NCI-H2196 treated with DMSO at 0.1 percent for 48 hours (cell line): ENCODE results near the gene SIK3.
"Not testable (repeated sequence)": the region's sequence is repeated elsewhere in the genome, so short reads cannot be mapped to it uniquely, and the experiment has no call there.

Experiments used
- DNase-seq: peaks from one replicate; lab custom pipeline; 2025; ENCODE audit not compliant: unreplicated experiment; lab: John Stamatoyannopoulos, UW

Gene SIK3

GRCh38 chr11:116844722-116845121, 253.5 kb downstream of the SIK3 start:
- DNase-seq: no peak

- DNase-seq: no peak
Observed at GRCh38 chr11:116843661-116844060, 254.6 kb downstream of the SIK3 start.

- DNase-seq: no peak
Observed at GRCh38 chr11:116842909-116843308, 255.3 kb downstream of the SIK3 start.

- no peak for DNase-seq
Observed at GRCh38 chr11:116842117-116842516, 256.1 kb downstream of the SIK3 start.

- no peak for DNase-seq
Observed at GRCh38 chr11:116840746-116841296, 257.4 kb downstream of the SIK3 start.

GRCh38 chr11:116840224-116840745, 257.9 kb downstream of the SIK3 start:
- DNase-seq: no peak

GRCh38 chr11:116838321-116839084, 259.7 kb downstream of the SIK3 start:
- no peak for DNase-seq

GRCh38 chr11:116837231-116838091, 260.8 kb downstream of the SIK3 start, which contains the start of gene APOA1:
TSS of gene APOA1 (minus strand) at chr11:116837622. CDS start at chr11:116837387, 235 bp downstream.
- DNase-seq: no peak

GRCh38 chr11:116836632-116836991, 261.6 kb downstream of the SIK3 start:
- no peak for DNase-seq

- DNase-seq: peak; percentile 92
Observed at GRCh38 chr11:116835791-116836631, 262.2 kb downstream of the SIK3 start.

GRCh38 chr11:116835042-116835772, 263.0 kb downstream of the SIK3 start:
- DNase-seq: peak; percentile 62

GRCh38 chr11:116834535-116835041, 263.6 kb downstream of the SIK3 start:
- not testable (repeated sequence) for DNase-seq

- DNase-seq: no peak
Observed at GRCh38 chr11:116833816-116834534, 264.3 kb downstream of the SIK3 start.

GRCh38 chr11:116833491-116833815, 264.8 kb downstream of the SIK3 start:
- DNase-seq: no peak

- no peak for DNase-seq
Observed at GRCh38 chr11:116832350-116833290, 265.6 kb downstream of the SIK3 start.

- DNase-seq: no peak
Observed at GRCh38 chr11:116831790-116832349, 266.4 kb downstream of the SIK3 start.

GRCh38 chr11:116830184-116830912, 267.9 kb downstream of the SIK3 start:
- DNase-seq: no peak
